Measurements from ENCODE around the gene PHIP.

Gene PHIP

DNA sequence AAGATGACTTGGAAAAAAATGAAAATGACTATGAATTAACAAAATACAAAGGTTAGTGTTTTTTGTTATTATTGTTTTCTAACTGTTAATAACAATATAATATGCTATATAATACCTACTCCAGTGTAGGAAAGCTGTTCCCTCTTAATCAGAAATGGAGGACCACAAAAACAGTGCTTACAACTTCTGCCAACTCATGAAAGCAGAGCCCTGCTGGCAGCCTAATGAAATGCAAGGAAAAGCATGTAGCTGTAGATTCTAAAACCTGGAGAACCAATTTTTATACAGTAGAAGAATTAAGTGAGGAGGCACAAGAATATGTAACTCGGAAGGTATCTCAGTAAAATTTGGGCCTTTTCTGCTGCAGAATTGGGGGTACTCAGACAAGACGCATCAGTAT, 29.4 kb downstream of the PHIP start:
- no peak overlapping the region for H3K4me2 ChIP-seq
- no peaks in the 10 kb centered on the region for H3K27me3 ChIP-seq
- no peak overlapping the region for H3K27ac ChIP-seq
- H3K4me1 ChIP-seq = no peaks in the 10 kb centered on the region
- H3K4me3 ChIP-seq = no peak overlapping the region
- peaks cover 16% of the 10 kb centered on the region for H3K36me3 ChIP-seq
- no peaks in the 10 kb centered on the region for H3K9me3 ChIP-seq
- H3K9ac ChIP-seq = no peak overlapping the region
- no peaks in the 10 kb centered on the region for H4K20me1 ChIP-seq
- TF ChIP-seq Cebpa-rat (IDR thresholded peaks at IDR 0.05) = no peak

DNA sequence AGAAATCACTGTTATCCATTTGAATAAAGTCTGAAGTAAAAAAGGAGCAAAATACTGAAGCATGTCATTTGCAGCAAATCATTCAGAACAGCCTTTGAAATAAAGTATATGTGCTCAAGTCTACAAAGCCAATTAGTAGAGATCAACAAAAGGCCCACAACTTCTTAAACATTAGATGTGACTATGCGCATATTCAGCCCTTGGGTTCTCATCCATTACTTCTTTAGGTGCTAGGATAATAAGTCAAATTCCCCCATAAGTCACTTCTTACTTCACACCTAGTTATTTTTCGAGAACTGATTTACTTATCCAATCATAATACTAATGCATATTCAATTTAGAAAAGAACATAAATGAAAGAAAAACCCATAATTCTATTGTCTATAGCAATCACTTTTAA, 31.0 kb downstream of the PHIP start:
- H3K4me3 ChIP-seq = no peak overlapping the region
- no peak overlapping the region for H3K9ac ChIP-seq
- H3K9me3 ChIP-seq = no peaks in the 10 kb centered on the region
- no peaks in the 10 kb centered on the region for H3K27me3 ChIP-seq
- H3K4me1 ChIP-seq = no peaks in the 10 kb centered on the region
- no peak overlapping the region for H3K27ac ChIP-seq
- H3K4me2 ChIP-seq = no peak overlapping the region
- no peak for TF ChIP-seq Cebpa-rat (IDR thresholded peaks at IDR 0.05)
- no peaks in the 10 kb centered on the region for H4K20me1 ChIP-seq
- H3K36me3 ChIP-seq = peaks cover 3% of the 10 kb centered on the region

DNA sequence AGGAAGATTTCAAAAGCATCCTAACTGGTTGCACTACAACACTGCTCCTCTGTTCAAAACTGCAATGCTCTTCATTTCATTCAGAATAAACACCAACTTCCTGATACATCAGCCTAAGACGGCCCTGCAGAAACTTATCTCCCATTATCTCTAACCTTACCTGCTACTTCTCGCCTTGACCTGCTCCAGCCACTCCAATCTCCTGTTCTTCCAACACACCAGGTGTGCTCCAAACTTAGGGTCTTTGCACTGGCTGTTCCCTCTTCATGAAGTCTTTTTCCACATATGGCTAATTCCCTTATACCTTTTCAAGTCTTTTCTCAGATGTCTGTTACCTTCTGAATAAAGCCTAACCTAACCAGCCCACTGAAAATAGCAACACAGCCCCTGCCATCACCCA, 32.1 kb downstream of the PHIP start:
- H3K9ac ChIP-seq = no peak overlapping the region
- H3K4me2 ChIP-seq = no peak overlapping the region
- no peak for TF ChIP-seq Cebpa-rat (IDR thresholded peaks at IDR 0.05)
- no peaks in the 10 kb centered on the region for H3K9me3 ChIP-seq
- H3K4me1 ChIP-seq = no peaks in the 10 kb centered on the region
- no peak overlapping the region for H3K4me3 ChIP-seq
- H3K36me3 ChIP-seq = peaks cover 2% of the 10 kb centered on the region; the same call in 1 of the 2 replicates
- no peaks in the 10 kb centered on the region for H4K20me1 ChIP-seq
- no peaks in the 10 kb centered on the region for H3K27me3 ChIP-seq
- H3K27ac ChIP-seq = no peak overlapping the region

DNA sequence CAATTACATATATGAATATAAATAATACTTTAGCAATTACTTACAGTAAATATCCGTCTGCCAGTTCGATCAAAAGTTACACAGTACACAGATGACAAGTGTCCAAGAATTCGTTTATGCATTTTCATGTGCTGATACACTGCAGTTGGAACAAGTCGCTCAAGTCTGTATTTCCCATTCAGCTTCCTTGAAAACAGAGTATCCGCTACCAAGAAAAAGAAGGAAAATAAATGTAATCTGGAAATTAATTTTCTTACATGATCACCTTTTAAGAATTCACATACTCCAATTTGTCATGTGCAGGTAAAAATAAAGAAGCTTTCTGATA, 35.3 kb downstream of the PHIP start:
- no peaks in the 10 kb centered on the region for H4K20me1 ChIP-seq
- no peak overlapping the region for H3K9ac ChIP-seq
- no peak overlapping the region for H3K4me3 ChIP-seq
- H3K36me3 ChIP-seq = peaks cover 30% of the 10 kb centered on the region
- no peak overlapping the region for H3K27ac ChIP-seq
- H3K9me3 ChIP-seq = no peaks in the 10 kb centered on the region
- H3K4me2 ChIP-seq = no peak overlapping the region
- TF ChIP-seq Cebpa-rat (IDR thresholded peaks at IDR 0.05) = no peak
- no peaks in the 10 kb centered on the region for H3K4me1 ChIP-seq
- no peaks in the 10 kb centered on the region for H3K27me3 ChIP-seq

DNA sequence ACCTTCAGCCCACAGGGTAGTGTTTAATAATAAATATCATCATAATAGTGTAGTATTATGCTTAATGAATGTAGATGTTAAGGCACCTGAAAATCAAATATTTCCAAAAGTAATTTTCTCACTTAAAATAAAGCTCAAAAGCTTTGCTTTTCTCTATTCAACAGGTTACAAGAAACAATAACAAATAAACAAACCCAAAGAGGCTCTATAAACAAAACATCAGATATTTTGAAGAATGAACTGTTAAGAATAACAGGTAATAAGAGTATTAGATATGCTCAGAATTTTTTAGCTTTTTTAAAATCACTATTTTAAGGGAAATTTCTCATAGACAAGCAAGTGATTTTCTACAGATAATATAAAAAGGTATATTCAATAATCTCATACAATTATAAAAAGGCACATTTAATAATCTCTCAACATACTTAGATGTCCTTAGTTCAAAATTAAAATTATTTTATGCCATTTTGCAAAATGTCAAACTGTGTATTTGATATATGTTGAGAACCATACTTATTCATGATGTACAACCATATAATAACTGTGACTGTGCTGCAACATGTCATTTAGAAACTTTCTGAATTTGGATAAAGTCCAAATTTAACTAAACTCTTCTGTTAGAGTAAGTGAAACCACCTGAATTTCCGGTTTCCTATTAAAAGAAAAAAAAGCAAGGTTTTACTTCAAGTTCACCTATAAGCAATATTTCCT, 35.8 kb downstream of the PHIP start:
- Histone ChIP-seq H3K4me1 (no peaks in the 10 kb centered on the region), H4K20me1 (no peaks in the 10 kb centered on the region), H3K27ac (no peak overlapping the region), H3K4me2 (no peak overlapping the region), H3K9me3 (no peaks in the 10 kb centered on the region), H3K9ac (no peak overlapping the region), H3K36me3 (peaks cover 35% of the 10 kb centered on the region), H3K27me3 (no peaks in the 10 kb centered on the region), H3K4me3 (no peak overlapping the region)
- no peak for TF ChIP-seq Cebpa-rat (IDR thresholded peaks at IDR 0.05)

DNA sequence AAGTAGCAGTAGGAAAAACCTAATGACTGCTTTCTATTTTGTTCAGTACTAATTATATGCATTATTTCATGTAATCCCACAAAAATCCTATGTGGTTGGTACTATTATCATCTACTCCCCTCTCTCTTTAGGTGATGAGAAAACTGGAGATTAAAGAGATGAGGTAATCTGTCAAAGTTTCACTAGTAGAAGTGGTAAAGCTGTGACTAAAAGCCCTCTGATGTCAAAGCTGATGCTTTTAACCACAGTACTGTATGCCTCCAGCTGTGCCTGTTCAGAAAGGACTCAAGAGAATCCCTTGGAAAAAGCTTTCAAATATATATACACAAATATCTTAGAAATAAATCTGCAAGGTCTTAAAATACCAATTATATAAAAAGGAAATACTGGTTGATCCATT, 38.0 kb downstream of the PHIP start:
- Histone ChIP-seq H3K9me3 (no peaks in the 10 kb centered on the region), H3K4me3 (no peak overlapping the region), H3K36me3 (peaks cover 37% of the 10 kb centered on the region), H3K27ac (no peak overlapping the region), H3K4me1 (no peaks in the 10 kb centered on the region), H3K9ac (no peak overlapping the region), H3K27me3 (no peaks in the 10 kb centered on the region), H4K20me1 (no peaks in the 10 kb centered on the region), H3K4me2 (no peak overlapping the region)
- no peak for TF ChIP-seq Cebpa-rat (IDR thresholded peaks at IDR 0.05)

DNA sequence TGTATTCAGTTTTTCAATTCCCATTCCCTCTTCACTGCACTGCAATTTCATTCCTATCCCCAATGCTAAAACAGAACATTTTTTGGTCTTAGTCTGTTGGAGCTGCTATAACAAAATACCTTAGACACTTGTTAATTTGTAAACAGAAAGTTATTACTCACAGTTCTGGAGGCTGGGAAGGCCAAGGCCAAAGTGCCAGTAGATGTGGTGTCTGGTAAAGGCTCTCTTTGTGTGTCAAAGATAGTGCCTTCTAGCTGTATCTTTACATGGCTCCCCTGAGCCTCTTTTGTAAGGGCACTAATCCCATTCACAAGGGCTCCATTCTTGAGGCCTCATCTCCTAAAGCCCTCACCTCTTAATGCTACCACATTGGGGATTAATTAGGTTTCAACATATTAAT, 40.0 kb downstream of the PHIP start:
- Histone ChIP-seq H3K4me3 (no peak overlapping the region), H3K4me1 (no peaks in the 10 kb centered on the region), H3K9ac (no peak overlapping the region), H3K36me3 (peaks cover 52% of the 10 kb centered on the region), H3K27ac (no peak overlapping the region), H3K4me2 (no peak overlapping the region), H3K27me3 (no peaks in the 10 kb centered on the region), H3K9me3 (no peaks in the 10 kb centered on the region), H4K20me1 (no peaks in the 10 kb centered on the region)
- no peak for TF ChIP-seq Cebpa-rat (IDR thresholded peaks at IDR 0.05)

DNA sequence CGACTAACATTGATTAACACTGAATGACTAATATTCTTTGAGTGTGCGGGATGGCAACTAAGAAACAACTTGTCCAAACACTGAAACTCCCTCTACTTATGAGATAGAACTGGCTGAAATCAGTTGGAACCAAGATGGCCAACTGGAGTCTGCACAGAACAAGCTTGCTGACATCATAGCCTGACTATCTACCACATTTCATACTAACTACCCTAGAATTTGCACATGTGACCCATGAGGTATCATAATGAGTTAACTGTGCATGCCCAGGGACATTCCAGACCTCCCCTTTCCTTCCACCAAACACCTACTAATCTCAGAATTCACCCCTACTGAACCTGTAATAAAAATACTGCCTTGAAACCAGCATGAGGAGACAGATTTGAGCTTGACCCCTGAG, 43.2 kb downstream of the PHIP start:
- Histone ChIP-seq H3K9me3 (no peaks in the 10 kb centered on the region), H3K4me1 (no peaks in the 10 kb centered on the region), H3K36me3 (peaks cover 55% of the 10 kb centered on the region), H3K4me3 (no peak overlapping the region), H3K9ac (no peak overlapping the region), H3K27me3 (no peaks in the 10 kb centered on the region), H4K20me1 (0 out of 2 replicates have a peak, but pooled peaks cover 4% of the 10 kb centered on the region), H3K27ac (no peak overlapping the region), H3K4me2 (no peak overlapping the region)
- TF ChIP-seq Cebpa-rat (IDR thresholded peaks at IDR 0.05) = no peak

DNA sequence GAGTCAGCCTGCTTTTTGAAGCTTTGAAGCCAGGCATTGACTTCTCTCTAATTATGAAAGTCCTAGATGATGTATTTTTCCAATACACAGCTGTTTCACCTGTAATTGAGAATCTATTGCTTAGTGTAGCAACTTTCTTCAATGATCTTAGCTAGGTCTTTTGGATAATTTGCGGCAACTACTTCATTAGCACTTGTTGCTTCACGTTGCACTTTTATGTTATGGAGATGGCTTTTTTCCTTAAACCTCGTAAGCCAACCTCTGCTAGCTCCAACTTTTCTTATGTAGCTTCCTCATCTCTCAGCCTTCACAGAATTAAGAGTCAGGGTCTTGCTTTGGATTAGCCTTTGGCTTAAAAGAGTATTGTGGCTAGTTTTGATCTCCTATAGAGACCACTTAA, 44.8 kb downstream of the PHIP start:
- Histone ChIP-seq H3K4me2 (no peak overlapping the region), H3K36me3 (peaks cover 41% of the 10 kb centered on the region), H4K20me1 (peaks cover 4% of the 10 kb centered on the region; the same call in 1 of the 2 replicates), H3K9me3 (no peaks in the 10 kb centered on the region), H3K4me3 (no peak overlapping the region), H3K27ac (no peak overlapping the region), H3K4me1 (no peaks in the 10 kb centered on the region), H3K9ac (no peak overlapping the region), H3K27me3 (no peaks in the 10 kb centered on the region)
- no peak for TF ChIP-seq Cebpa-rat (IDR thresholded peaks at IDR 0.05)

DNA sequence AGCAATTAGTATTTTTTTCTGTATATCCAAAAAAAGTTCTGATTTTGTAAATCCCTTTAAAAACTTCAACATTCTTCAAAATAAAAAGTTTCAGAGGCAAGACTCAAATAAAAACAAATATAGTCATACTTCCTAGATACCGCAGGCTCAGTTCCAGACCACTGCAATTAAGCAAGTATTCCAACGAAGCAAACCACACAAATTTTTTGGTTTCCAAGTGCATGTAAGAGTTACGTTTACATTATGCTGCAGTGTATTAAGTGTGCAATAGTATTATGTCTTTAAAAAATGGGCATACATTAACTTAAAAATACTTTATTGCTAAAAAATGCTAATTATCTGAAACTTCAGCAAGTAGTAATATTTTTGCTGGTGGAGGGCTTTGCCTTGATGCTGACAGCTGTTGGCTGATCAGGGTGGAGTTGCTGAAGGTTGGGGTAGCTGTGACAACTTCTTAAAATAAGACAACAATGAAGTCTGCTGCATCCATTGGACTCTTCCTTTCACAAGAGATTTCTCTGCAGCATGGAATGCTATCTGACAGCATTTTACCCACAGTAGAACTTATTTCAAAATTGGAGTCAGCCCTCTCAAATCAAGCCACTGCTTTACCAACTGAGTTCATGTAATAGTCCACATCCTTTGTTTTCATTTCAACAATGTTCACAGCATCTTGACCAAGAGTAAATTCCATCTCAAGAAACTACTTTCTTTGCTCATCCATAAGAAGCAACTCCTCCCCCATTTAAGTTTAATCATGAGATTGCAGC, 46.0 kb downstream of the PHIP start:
- TF ChIP-seq Cebpa-rat (IDR thresholded peaks at IDR 0.05) = no peak
- Histone ChIP-seq H3K9me3 (no peaks in the 10 kb centered on the region), H4K20me1 (peaks cover 4% of the 10 kb centered on the region; the same call in 1 of the 2 replicates), H3K4me1 (no peaks in the 10 kb centered on the region), H3K4me3 (no peak overlapping the region), H3K36me3 (peaks cover 29% of the 10 kb centered on the region; the same call in 1 of the 2 replicates), H3K4me2 (no peak overlapping the region), H3K27ac (no peak overlapping the region), H3K27me3 (no peaks in the 10 kb centered on the region), H3K9ac (no peak overlapping the region)
